HCT116 (cell line): ENCODE results near the gene NPLOC4. TPM values are rescaled to one million over a fixed set of nuclear protein-coding genes. Genes with fewer than 3 reads are reported as not detected.
A peak's percentile ranks its signal among the peaks of the same experiment; 100 is the strongest.

Source experiments
- ATAC-seq: fragments of 200-7000 bp; cut with Tn5 transposase; 2 replicates; pipeline ENCODE4 v1.9.1; 2020; ENCODE audit warnings: mild to moderate bottlenecking, moderate library complexity
- BruUV-seq: library from RNA; stranded (reverse); fragments of 400-500 nt; replicated peaks from 2 replicates; lab custom pipeline; 2021; lab: Mats Ljungman, UMichigan
- CTCF ChIA-PET: fragments of 300-600 bp; sonication (Branson Sonifier 250); formaldehyde crosslinking; loops from one replicate; lab custom pipeline; 2021; ENCODE audit warnings: antibody characterized with exemption; lab: Charles Lee
- POLR2A ChIA-PET: fragments of 300-600, 350-600 bp; sonication (Branson Sonifier 250); formaldehyde crosslinking; loops from one replicate; lab custom pipeline; 2021; ENCODE audit warnings: antibody characterized with exemption; lab: Charles Lee
- RAD21 ChIA-PET, 2 experiments: fragments of 300-600 bp; sonication (Branson Sonifier 250); formaldehyde crosslinking; loops; one replicate each; lab custom pipeline; 2023; ENCODE audit warnings: low total read pairs in 2 of 2; ENCODE audit not compliant: uncharacterized antibody in 2 of 2, unreplicated experiment in 2 of 2, low non-redundant PET in 1 of 2; lab: Charles Lee
- DNase-seq: peaks from one replicate; pipeline ENCODE4 v3.0.0-alpha.2; 2010; ENCODE audit warnings: low read depth, low spot score
- H2AFZ ChIP-seq: fragments of 200-600 bp; shearing (Covaris generic), sonication (generic); 2 replicates; pipeline ENCODE4 v1.6.1; 2017; ENCODE audit warnings: low read depth, mixed run types, mixed read lengths, antibody characterized with exemption, low read length; ENCODE audit not compliant: poor library complexity, severe bottlenecking
- H3K27ac ChIP-seq: 2 replicates; pipeline ENCODE4 v1.5.1; 2012; ENCODE audit warnings: low read depth, low read length
- H3K27me3 ChIP-seq: fragments of 200-600 bp; sonication (generic); 2 replicates; pipeline ENCODE4 v1.6.1; 2016; ENCODE audit warnings: mixed run types, low read length, mixed read lengths; ENCODE audit not compliant: insufficient read depth
- H3K36me3 ChIP-seq, 2 experiments: fragments of 200-500 bp in 1 of 2; fragments of 200-600 bp in 1 of 2; sonication (Bioruptor generic) in 1 of 2; sonication (generic) in 1 of 2; 2 replicates each; pipeline versions ENCODE4 v1.5.1 to v1.6.1; 2014 to 2016; ENCODE audit warnings: low read length in 2 of 2, inconsistent platforms in 1 of 2, mixed read lengths in 1 of 2, mixed run types in 1 of 2; ENCODE audit not compliant: insufficient read depth in 2 of 2, control insufficient read depth in 1 of 2
- H3K4me1 ChIP-seq, 2 experiments: fragments of 200-600 bp in 1 of 2; sonication (generic) in 1 of 2; 2 replicates each; pipeline versions ENCODE4 v1.5.1 to v1.6.1; 2012 to 2017; ENCODE audit warnings: low read length in 2 of 2, inconsistent platforms in 1 of 2, mild to moderate bottlenecking in 1 of 2, mixed read lengths in 1 of 2, mixed run types in 1 of 2, moderate library complexity in 1 of 2; ENCODE audit not compliant: insufficient read depth in 2 of 2, control insufficient read depth in 1 of 2
- H3K4me2 ChIP-seq: fragments of 200-600 bp; sonication (generic); 2 replicates; pipeline ENCODE4 v1.6.1; 2017; ENCODE audit warnings: mixed run types, low read length, mixed read lengths
- H3K4me3 ChIP-seq, 2 experiments: fragments of 200-600 bp in 1 of 2; sonication (generic) in 1 of 2; replicated peaks in 1 of 2; 2 replicates each; pipeline ENCODE4 v1.5.1; 2011 to 2016; ENCODE audit warnings: low read length in 2 of 2, control low read depth in 1 of 2, low read depth in 1 of 2, mild to moderate bottlenecking in 1 of 2, mixed read lengths in 1 of 2, mixed run types in 1 of 2
- H3K79me2 ChIP-seq: fragments of 200-600 bp; sonication (generic); 2 replicates; pipeline ENCODE4 v1.6.1; 2017; ENCODE audit warnings: mild to moderate bottlenecking, mixed run types, low read length, moderate library complexity, mixed read lengths; ENCODE audit not compliant: insufficient read depth
- H3K9ac ChIP-seq: fragments of 200-600 bp; sonication (generic); 2 replicates; pipeline ENCODE4 v1.6.1; 2016; ENCODE audit warnings: low read length, mixed read lengths
- H3K9me2 ChIP-seq: fragments of 200-600 bp; sonication (generic), shearing (Covaris generic); 2 replicates; pipeline ENCODE4 v1.6.1; 2017; ENCODE audit warnings: mixed run types, mild to moderate bottlenecking, moderate library complexity; ENCODE audit not compliant: insufficient read depth
- H3K9me3 ChIP-seq, 2 experiments: fragments of 200-500 bp in 1 of 2; fragments of 200-600 bp in 1 of 2; sonication (Bioruptor generic) in 1 of 2; sonication (generic) in 1 of 2; 2 replicates each; pipeline ENCODE4 v1.6.1; 2014 to 2017; ENCODE audit warnings: low read length in 2 of 2, mixed read lengths in 2 of 2, inconsistent platforms in 1 of 2, low read depth in 1 of 2, mild to moderate bottlenecking in 1 of 2, mixed run types in 1 of 2, moderate library complexity in 1 of 2; ENCODE audit not compliant: control insufficient read depth in 1 of 2, insufficient read depth in 1 of 2
- H4K20me1 ChIP-seq: fragments of 200-600 bp; sonication (generic), shearing (Covaris generic); 2 replicates; pipeline ENCODE4 v1.6.1; 2017; ENCODE audit warnings: mixed run types, mild to moderate bottlenecking, moderate library complexity; ENCODE audit not compliant: insufficient read depth
- ATF3 ChIP-seq: IDR thresholded peaks from 2 replicates; pipeline ENCODE4 v1.6.1; 2012
- CBX3 ChIP-seq: IDR thresholded peaks from 2 replicates; pipeline ENCODE4 v1.6.1; 2012; ENCODE audit warnings: low read depth
- EGR1 ChIP-seq: IDR thresholded peaks from 2 replicates; pipeline ENCODE4 v1.6.1; 2012; ENCODE audit warnings: low read depth
- ELF1 ChIP-seq: IDR thresholded peaks from 2 replicates; pipeline ENCODE4 v1.6.1; 2012; ENCODE audit warnings: low read depth, borderline replicate concordance
- EZH2 ChIP-seq: fragments of 200-600 bp; sonication (generic); IDR thresholded peaks from 2 replicates; pipeline ENCODE4 v1.6.1; 2017; ENCODE audit warnings: antibody characterized with exemption, mixed run types
- EZH2phosphoT487 ChIP-seq: fragments of 200-600 bp; IDR thresholded peaks from 2 replicates; pipeline ENCODE4 v1.6.1; 2018; ENCODE audit warnings: antibody characterized with exemption, borderline replicate concordance
- FOSL1 ChIP-seq: IDR thresholded peaks from 2 replicates; pipeline ENCODE4 v1.6.1; 2012; ENCODE audit warnings: low read depth
- JUND ChIP-seq: IDR thresholded peaks from 2 replicates; pipeline ENCODE4 v1.6.1; 2012
- POLR2A ChIP-seq: IDR thresholded peaks from 2 replicates; pipeline ENCODE4 v1.7.0; 2011; ENCODE audit warnings: borderline replicate concordance; ENCODE audit not compliant: insufficient read depth, insufficient read length; ENCODE audit errors: extremely low read depth
- POLR2AphosphoS5 ChIP-seq: IDR thresholded peaks from 2 replicates; pipeline ENCODE4 v1.6.1; 2011; ENCODE audit warnings: mild to moderate bottlenecking, low read depth, low read length, moderate library complexity
- SIN3A ChIP-seq: IDR thresholded peaks from 2 replicates; pipeline ENCODE4 v1.6.1; 2012; ENCODE audit warnings: low read depth
- SP1 ChIP-seq: IDR thresholded peaks from 2 replicates; pipeline ENCODE4 v1.6.1; 2012; ENCODE audit warnings: low read depth
- SRF ChIP-seq: IDR thresholded peaks from 2 replicates; pipeline ENCODE4 v1.6.1; 2012; ENCODE audit warnings: low read depth
- TCF7L2 ChIP-seq: IDR thresholded peaks from 2 replicates; pipeline ENCODE4 v1.7.0; 2011; ENCODE audit warnings: borderline replicate concordance, inconsistent platforms; ENCODE audit not compliant: insufficient read depth, insufficient read length; ENCODE audit errors: extremely low read depth
- YY1 ChIP-seq: IDR thresholded peaks from 2 replicates; pipeline ENCODE4 v1.6.1; 2011; ENCODE audit warnings: low read length, low read depth, moderate library complexity, mild to moderate bottlenecking; ENCODE audit not compliant: insufficient replicate concordance; ENCODE audit errors: extremely low read depth
- ZFX ChIP-seq: fragments of 450-650 bp; IDR thresholded peaks from 2 replicates; pipeline ENCODE4 v1.6.1; 2017
- intact Hi-C: fragments of 100-400 bp; cut with micrococcal nuclease; formaldehyde crosslinking; loops from 2 replicates; pipeline ENCODE4 v1.10.0; 2022
- total RNA-seq: library from RNA; stranded (reverse); gene quantifications from one replicate; pipeline ENCODE4 v1.2.1, GENCODE V29; 2021; ENCODE audit not compliant: unreplicated experiment
- TF ChIP-seq, protein P1 (sequence below): IDR thresholded peaks from 2 replicates; pipeline ENCODE4 v1.6.1; 2012
- TF ChIP-seq, protein P2 (sequence below): IDR thresholded peaks from 2 replicates; pipeline ENCODE4 v1.6.1; 2011; ENCODE audit warnings: mild to moderate bottlenecking, low read length, moderate library complexity; ENCODE audit not compliant: insufficient replicate concordance; ENCODE audit errors: extremely low read depth
- TF ChIP-seq, protein P3 (sequence below), 3 experiments: fragments of 200-600 bp in 1 of 3; sonication (generic) in 1 of 3; IDR thresholded peaks in 2 of 3; conservative IDR thresholded peaks in 1 of 3; 2 replicates each; pipeline ENCODE4 v1.5.1; 2012 to 2017; ENCODE audit warnings: low read depth in 2 of 3, low read length in 2 of 3, antibody characterized with exemption in 1 of 3, borderline replicate concordance in 1 of 3, control low read depth in 1 of 3, mild to moderate bottlenecking in 1 of 3, mixed read lengths in 1 of 3, mixed run types in 1 of 3, moderate library complexity in 1 of 3; ENCODE audit not compliant: insufficient read depth in 1 of 3

The NPLOC4 gene
- total RNA-seq, 1 experiment from 2014 or later: 137 TPM

DNA sequence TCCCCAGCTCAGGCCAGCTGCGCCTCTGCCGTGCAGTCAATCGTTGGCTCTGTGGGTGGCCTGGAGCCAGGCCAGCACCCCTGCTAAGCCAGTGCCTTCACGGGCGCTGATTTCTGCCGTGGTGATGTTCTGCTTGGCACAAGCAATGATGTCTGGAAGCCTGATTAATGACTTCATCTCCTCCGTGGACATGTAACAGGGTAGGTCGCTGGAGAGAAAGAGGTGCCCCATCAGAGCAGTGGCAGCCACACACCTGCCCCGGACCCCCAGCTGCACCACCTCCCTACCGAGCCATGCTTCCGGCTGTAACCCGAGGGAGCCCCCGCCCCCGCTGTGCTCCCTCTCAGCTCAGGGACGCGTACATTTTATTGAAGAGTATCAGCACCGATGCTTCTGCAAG, 44.8 kb upstream of the NPLOC4 start:
- Histone ChIP-seq H3K4me1 (peaks cover 18 to 23% of the 10 kb centered on the region in 2 experiments), H3K79me2 (peaks cover 51% of the 10 kb centered on the region), H3K27me3 (no peaks in the 10 kb centered on the region), H2AFZ (no peak overlapping the region), H3K4me3 (no peak overlapping the region), H3K36me3 (peaks cover 7 to 18% of the 10 kb centered on the region in 2 experiments), H3K9ac (no peak overlapping the region), H3K27ac (no peak overlapping the region), H3K4me2 (peak overlapping the region; percentile 96; the same call in 1 of the 2 replicates), H3K9me3 (no peaks in the 10 kb centered on the region), H4K20me1 (peaks cover 6% of the 10 kb centered on the region; the same call in 1 of the 2 replicates), H3K9me2 (no peaks in the 10 kb centered on the region)
- intact Hi-C loops: loop anchor here (2.0 kb wide), 1 partner anchor 21 kb away; the partner anchor contains the start of gene MRPL12
- no TSS peak for BruUV-seq
- ChIA-PET CTCF (no interaction called here), RAD21 (no interaction called here), POLR2A (interaction anchor here (4.4 kb wide), 1 partner anchor 21 kb away, joined by 33 read pairs; the partner anchor contains the start of gene MRPL12)
- no peak for DNase-seq
- ATAC-seq: no peak
- TF ChIP-seq, protein P1, sequence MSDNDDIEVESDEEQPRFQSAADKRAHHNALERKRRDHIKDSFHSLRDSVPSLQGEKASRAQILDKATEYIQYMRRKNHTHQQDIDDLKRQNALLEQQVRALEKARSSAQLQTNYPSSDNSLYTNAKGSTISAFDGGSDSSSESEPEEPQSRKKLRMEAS: no peak
- TF ChIP-seq JUND: no peak
- TF ChIP-seq EZH2phosphoT487: no peak
- TF ChIP-seq, protein P2, sequence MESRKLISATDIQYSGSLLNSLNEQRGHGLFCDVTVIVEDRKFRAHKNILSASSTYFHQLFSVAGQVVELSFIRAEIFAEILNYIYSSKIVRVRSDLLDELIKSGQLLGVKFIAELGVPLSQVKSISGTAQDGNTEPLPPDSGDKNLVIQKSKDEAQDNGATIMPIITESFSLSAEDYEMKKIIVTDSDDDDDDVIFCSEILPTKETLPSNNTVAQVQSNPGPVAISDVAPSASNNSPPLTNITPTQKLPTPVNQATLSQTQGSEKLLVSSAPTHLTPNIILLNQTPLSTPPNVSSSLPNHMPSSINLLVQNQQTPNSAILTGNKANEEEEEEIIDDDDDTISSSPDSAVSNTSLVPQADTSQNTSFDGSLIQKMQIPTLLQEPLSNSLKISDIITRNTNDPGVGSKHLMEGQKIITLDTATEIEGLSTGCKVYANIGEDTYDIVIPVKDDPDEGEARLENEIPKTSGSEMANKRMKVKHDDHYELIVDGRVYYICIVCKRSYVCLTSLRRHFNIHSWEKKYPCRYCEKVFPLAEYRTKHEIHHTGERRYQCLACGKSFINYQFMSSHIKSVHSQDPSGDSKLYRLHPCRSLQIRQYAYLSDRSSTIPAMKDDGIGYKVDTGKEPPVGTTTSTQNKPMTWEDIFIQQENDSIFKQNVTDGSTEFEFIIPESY: no peak
- no peak for TF ChIP-seq POLR2AphosphoS5
- no peak for TF ChIP-seq FOSL1
- TF ChIP-seq SIN3A: no peak
- TF ChIP-seq ZFX: no peak
- TF ChIP-seq, protein P3, sequence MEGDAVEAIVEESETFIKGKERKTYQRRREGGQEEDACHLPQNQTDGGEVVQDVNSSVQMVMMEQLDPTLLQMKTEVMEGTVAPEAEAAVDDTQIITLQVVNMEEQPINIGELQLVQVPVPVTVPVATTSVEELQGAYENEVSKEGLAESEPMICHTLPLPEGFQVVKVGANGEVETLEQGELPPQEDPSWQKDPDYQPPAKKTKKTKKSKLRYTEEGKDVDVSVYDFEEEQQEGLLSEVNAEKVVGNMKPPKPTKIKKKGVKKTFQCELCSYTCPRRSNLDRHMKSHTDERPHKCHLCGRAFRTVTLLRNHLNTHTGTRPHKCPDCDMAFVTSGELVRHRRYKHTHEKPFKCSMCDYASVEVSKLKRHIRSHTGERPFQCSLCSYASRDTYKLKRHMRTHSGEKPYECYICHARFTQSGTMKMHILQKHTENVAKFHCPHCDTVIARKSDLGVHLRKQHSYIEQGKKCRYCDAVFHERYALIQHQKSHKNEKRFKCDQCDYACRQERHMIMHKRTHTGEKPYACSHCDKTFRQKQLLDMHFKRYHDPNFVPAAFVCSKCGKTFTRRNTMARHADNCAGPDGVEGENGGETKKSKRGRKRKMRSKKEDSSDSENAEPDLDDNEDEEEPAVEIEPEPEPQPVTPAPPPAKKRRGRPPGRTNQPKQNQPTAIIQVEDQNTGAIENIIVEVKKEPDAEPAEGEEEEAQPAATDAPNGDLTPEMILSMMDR (IDR thresholded peaks at IDR 0.05 in 2 of 3, conservative IDR thresholded peaks at IDR 0.05 in 1 of 3; ENCODE audit: borderline replicate concordance in 1 of 3, insufficient read depth in 1 of 3, low read depth in 2 of 3, low read length in 2 of 3): no peak
- no peak for TF ChIP-seq EZH2
- TF ChIP-seq POLR2A: no peak
- TF ChIP-seq ATF3: no peak
- TF ChIP-seq SP1: no peak
- TF ChIP-seq EGR1: no peak
- no peak for TF ChIP-seq ELF1
- TF ChIP-seq TCF7L2: no peak
- no peak for TF ChIP-seq SRF
- no peak for TF ChIP-seq YY1
- no peak for TF ChIP-seq CBX3
